Gastrocnemius medialis (tissue), 4 donors: ENCODE data around the gene ZNF77. TPM values are rescaled to one million over a fixed set of nuclear protein-coding genes. Genes with fewer than 3 reads are reported as not detected.
"Not testable (repeated sequence)": the region's sequence is repeated elsewhere in the genome, so short reads cannot be mapped to it uniquely, and the experiment has no call there.

Experiments used
- ATAC-seq, 2 donors: fragments of 150-250 bp; one replicate each; pipeline ENCODE4 v1.9.1; 2016
- DNase-seq, 2 donors: peaks; one replicate each; pipeline ENCODE4 v3.0.0-alpha.2; 2019
- H3K27ac ChIP-seq, 4 donors: fragments of 200-600 bp; sonication (generic); 1 replicate in 1 of 4; 2 replicates in 3 of 4; pipeline ENCODE4 v1.5.1; 2016 to 2018; ENCODE audit warnings: mild to moderate bottlenecking in 2 of 4, moderate library complexity in 1 of 4
- H3K27me3 ChIP-seq, 3 donors: fragments of 200-600 bp; sonication (generic) in 2 of 3; 1 replicate in 1 of 3; 2 replicates in 2 of 3; pipeline versions ENCODE4 v1.5.1 to v1.6.0; 2016 to 2019; ENCODE audit warnings: mild to moderate bottlenecking in 1 of 3, moderate library complexity in 1 of 3
- H3K36me3 ChIP-seq, 2 donors: fragments of 200-600 bp; sonication (generic) in 1 of 2; one replicate each; pipeline ENCODE4 v1.5.1; 2017 to 2018
- H3K4me1 ChIP-seq, 2 donors: fragments of 200-600 bp; sonication (generic) in 1 of 2; one replicate each; pipeline ENCODE4 v1.5.1; 2016 to 2017; ENCODE audit warnings: mild to moderate bottlenecking in 2 of 2
- H3K4me3 ChIP-seq, 4 donors: fragments of 200-600 bp; sonication (generic) in 3 of 4; 1 replicate in 1 of 4; 2 replicates in 3 of 4; pipeline ENCODE4 v1.5.1; 2016 to 2019; ENCODE audit warnings: mild to moderate bottlenecking in 2 of 4
- H3K9me3 ChIP-seq, 3 donors: fragments of 200-600 bp; sonication (generic) in 2 of 3; 1 replicate in 1 of 3; 2 replicates in 2 of 3; pipeline ENCODE4 v1.5.1; 2016 to 2019
- CTCF ChIP-seq, 5 experiments: fragments of 450-650 bp in 3 of 5; fragments of 200-600 bp in 2 of 5; sonication (generic) in 2 of 5; IDR thresholded peaks in 4 of 5; conservative IDR thresholded peaks in 1 of 5; 1 replicate in 4 of 5; 2 replicates in 1 of 5; pipeline ENCODE4 v1.5.1; 2016 to 2019; ENCODE audit warnings: antibody characterized with exemption in 5 of 5, mild to moderate bottlenecking in 3 of 5, moderate library complexity in 3 of 5
- POLR2A ChIP-seq, 2 donors: fragments of 450-650 bp; IDR thresholded peaks; one replicate each; pipeline ENCODE4 v1.6.1; 2017; ENCODE audit warnings: antibody characterized with exemption in 2 of 2, mild to moderate bottlenecking in 2 of 2, moderate library complexity in 2 of 2
- in situ Hi-C, 4 donors: fragments of 200-750 bp; cut with MboI; loops; one replicate each; pipeline versions ENCODE4 v1.15.0 to v1.8.0; 2017; ENCODE audit warnings: low sequenced_read_pairs in 4 of 4
- intact Hi-C: fragments of 100-400 bp; cut with DNase I; formaldehyde crosslinking; loops from one replicate; pipeline ENCODE4 v1.15.1; 2023; ENCODE audit warnings: low total_unique reads
- total RNA-seq, 4 donors: library from RNA; depleted of rRNA; stranded (reverse); fragments of >200 nt; gene quantifications; one replicate each; pipeline versions ENCODE4 v1.1.0 to v1.2.3, GENCODE V29; 2016

ZNF77 gene
- total RNA-seq, 4 donors from 2014 or later, result 1.3 to 4.7 (median 1.5) TPM

GRCh38 chr19:2905918-2906519 is 38.8 kb downstream of the ZNF77 start:
- H3K27me3 ChIP-seq, result no peaks in the 10 kb centered on the region
- intact Hi-C loops, result no loop called here
- no peaks in the 10 kb centered on the region for H3K36me3 ChIP-seq
- ATAC-seq, result no peak
- H3K4me3 ChIP-seq, result no peak overlapping the region
- peaks cover 8% of the 10 kb centered on the region in 2 donors for H3K4me1 ChIP-seq
- no peaks in the 10 kb centered on the region for H3K9me3 ChIP-seq
- DNase-seq, result no peak
- in situ Hi-C loops, result no loop called here
- H3K27ac ChIP-seq, result no peak overlapping the region
- no peak for TF ChIP-seq CTCF (IDR thresholded peaks at IDR 0.05 in 4 of 5, conservative IDR thresholded peaks at IDR 0.05 in 1 of 5)
- no peak for TF ChIP-seq POLR2A (IDR thresholded peaks at IDR 0.05)

GRCh38 chr19:2903326-2903725 is 41.4 kb downstream of the ZNF77 start:
- H3K27ac ChIP-seq, in situ Hi-C loops, intact Hi-C loops, DNase-seq, ATAC-seq, H3K9me3 ChIP-seq, H3K4me3 ChIP-seq, H3K36me3 ChIP-seq, H3K4me1 ChIP-seq, H3K27me3 ChIP-seq: not testable (repeated sequence)

- TF ChIP-seq CTCF (IDR thresholded peaks at IDR 0.05 in 4 of 5, conservative IDR thresholded peaks at IDR 0.05 in 1 of 5) (no peak), POLR2A (IDR thresholded peaks at IDR 0.05) (no peak)
- DNase-seq, result no peak
- Histone ChIP-seq H3K36me3 (no peaks in the 10 kb centered on the region), H3K9me3 (no peaks in the 10 kb centered on the region), H3K4me3 (no peak overlapping the region), H3K27me3 (no peaks in the 10 kb centered on the region), H3K4me1 (peaks cover 8 to 10% of the 10 kb centered on the region in 2 donors), H3K27ac (no peak overlapping the region)
- intact Hi-C loops, result no loop called here
- ATAC-seq, result no peak
- in situ Hi-C loops, result no loop called here
Measured at GRCh38 chr19:2902590-2903218, 42.1 kb downstream of the ZNF77 start.

GRCh38 chr19:2900296-2901252 is 44.2 kb downstream of the ZNF77 start, which contains the start of gene ZNF57:
Gene ZNF57 (plus strand): TSS chr19:2900928. CDS start chr19:2901046, 118 bp downstream.
- no peaks in the 10 kb centered on the region for H3K9me3 ChIP-seq
- H3K27me3 ChIP-seq, result no peaks in the 10 kb centered on the region
- TF ChIP-seq CTCF (IDR thresholded peaks at IDR 0.05 in 4 of 5, conservative IDR thresholded peaks at IDR 0.05 in 1 of 5) (no peak), POLR2A (IDR thresholded peaks at IDR 0.05) (peak; percentile 42 to 52)
- peaks cover 8 to 10% of the 10 kb centered on the region in 2 donors for H3K4me1 ChIP-seq
- DNase-seq, result peak; percentile 99
- peak within 1 kb of the TSS; percentile 71 to 82 (median 76) for H3K27ac ChIP-seq
- intact Hi-C loops (loop anchor here (2.0 kb wide), 2 partner anchors 50 to 54 kb away; no protein-coding TSS in a partner anchor), in situ Hi-C loops (no loop called here)
- H3K36me3 ChIP-seq, result no peaks in the 10 kb centered on the region
- peak within 1 kb of the TSS; percentile 71 to 88 (median 84) for H3K4me3 ChIP-seq
- ATAC-seq, result peak; percentile 100
